BJ (cell line): ENCODE data around the gene CHST4. TPM values are rescaled to one million over a fixed set of nuclear protein-coding genes. Genes with fewer than 3 reads are reported as not detected.

Experiments used
- CTCF ChIA-PET: fragments of 350-600 bp; formaldehyde crosslinking; extraction: SDS; loops from one replicate; lab custom pipeline; 2021; ENCODE audit warnings: antibody characterized with exemption, inconsistent platforms; lab: Yijun Ruan, JAX
- POLR2A ChIA-PET: fragments of 300-600 bp; sonication (Branson Sonifier 250); formaldehyde crosslinking; extraction: SDS; loops from one replicate; lab custom pipeline; 2021; ENCODE audit warnings: antibody characterized with exemption; lab: Charles Lee
- DNase-seq: peaks from one replicate; pipeline ENCODE4 v3.0.0-alpha.2; 2011; ENCODE audit warnings: low read depth
- H3K27me3 ChIP-seq: 2 replicates; pipeline ENCODE4 v1.6.0; 2011; ENCODE audit warnings: low read length; ENCODE audit not compliant: control insufficient read depth, insufficient read depth
- H3K36me3 ChIP-seq: 2 replicates; pipeline ENCODE4 v1.5.1; 2011; ENCODE audit warnings: low read length; ENCODE audit not compliant: control insufficient read depth, insufficient read depth
- H3K4me3 ChIP-seq: 2 replicates; pipeline ENCODE4 v1.5.1; 2011; ENCODE audit warnings: low read depth, mild to moderate bottlenecking, control low read depth, low read length
- polyA minus RNA-seq: library from RNA; depleted of rRNA, polyadenylated mRNA; stranded (reverse); fragments of >200 nt; gene quantifications from 2 replicates; pipeline ENCODE4 v1.2.3, GENCODE V29; 2011; rRNA and poly(A)+ RNA removed
- polyA plus RNA-seq: library from polyadenylated mRNA; depleted of rRNA; stranded (reverse); fragments of >200 nt; gene quantifications from 2 replicates; pipeline ENCODE4 v1.2.3, GENCODE V29; 2011; rRNA removed
- TF ChIP-seq, protein P1 (sequence below): IDR thresholded peaks from 2 replicates; pipeline ENCODE4 v1.5.1; 2011; ENCODE audit warnings: low read depth, mild to moderate bottlenecking, control low read depth, inconsistent platforms, low read length, moderate library complexity; ENCODE audit not compliant: insufficient read depth

Gene CHST4
- polyA plus RNA-seq (not detected in 2 replicates), polyA minus RNA-seq (not detected in 2 replicates)

DNA sequence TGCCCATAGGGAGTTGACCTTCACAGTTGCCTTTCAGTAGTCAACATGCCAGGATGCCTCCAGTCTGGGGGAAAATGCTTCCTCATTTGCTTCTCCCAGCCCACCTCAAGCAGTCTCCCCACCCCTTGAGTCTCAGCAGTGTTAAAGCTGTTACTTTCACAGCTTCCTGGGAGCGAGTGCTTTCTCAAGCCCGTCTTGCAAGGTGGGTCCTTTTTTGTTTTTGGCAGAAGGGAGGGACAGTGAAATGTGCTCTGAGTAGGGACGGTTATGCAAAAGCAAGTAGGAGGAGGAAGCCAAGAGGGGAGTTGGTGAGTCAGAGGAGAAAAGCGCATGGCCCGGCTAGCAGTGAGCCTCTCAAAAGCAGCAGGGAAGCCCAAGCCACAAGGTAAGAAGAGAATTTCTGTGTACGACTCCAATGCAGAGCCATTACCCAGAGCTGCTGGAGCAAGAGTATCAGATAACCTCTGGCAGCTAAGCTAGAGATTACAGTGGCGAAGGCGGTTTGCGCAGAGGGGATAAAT is at the start of gene CHST4:
CHST4 (plus strand) TSS at position 316 of the 521 bp plus-strand sequence. CDS start 10,252 bp downstream, outside the sequence.
- POLR2A ChIA-PET, result no interaction called here
- H3K36me3 ChIP-seq, result no peaks in the 10 kb centered on the region
- H3K4me3 ChIP-seq, result no peak within 1 kb of the TSS
- peak; percentile 2 for DNase-seq
- CTCF ChIA-PET, result interaction anchor here (1.5 to 1.9 kb wide), 3 partner anchors 13 to 17 kb away, joined by 4 to 13 read pairs (median 4); no protein-coding TSS in a partner anchor
- TF ChIP-seq, protein P1, sequence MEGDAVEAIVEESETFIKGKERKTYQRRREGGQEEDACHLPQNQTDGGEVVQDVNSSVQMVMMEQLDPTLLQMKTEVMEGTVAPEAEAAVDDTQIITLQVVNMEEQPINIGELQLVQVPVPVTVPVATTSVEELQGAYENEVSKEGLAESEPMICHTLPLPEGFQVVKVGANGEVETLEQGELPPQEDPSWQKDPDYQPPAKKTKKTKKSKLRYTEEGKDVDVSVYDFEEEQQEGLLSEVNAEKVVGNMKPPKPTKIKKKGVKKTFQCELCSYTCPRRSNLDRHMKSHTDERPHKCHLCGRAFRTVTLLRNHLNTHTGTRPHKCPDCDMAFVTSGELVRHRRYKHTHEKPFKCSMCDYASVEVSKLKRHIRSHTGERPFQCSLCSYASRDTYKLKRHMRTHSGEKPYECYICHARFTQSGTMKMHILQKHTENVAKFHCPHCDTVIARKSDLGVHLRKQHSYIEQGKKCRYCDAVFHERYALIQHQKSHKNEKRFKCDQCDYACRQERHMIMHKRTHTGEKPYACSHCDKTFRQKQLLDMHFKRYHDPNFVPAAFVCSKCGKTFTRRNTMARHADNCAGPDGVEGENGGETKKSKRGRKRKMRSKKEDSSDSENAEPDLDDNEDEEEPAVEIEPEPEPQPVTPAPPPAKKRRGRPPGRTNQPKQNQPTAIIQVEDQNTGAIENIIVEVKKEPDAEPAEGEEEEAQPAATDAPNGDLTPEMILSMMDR, result no peak
- no peaks in the 10 kb centered on the region for H3K27me3 ChIP-seq

DNA sequence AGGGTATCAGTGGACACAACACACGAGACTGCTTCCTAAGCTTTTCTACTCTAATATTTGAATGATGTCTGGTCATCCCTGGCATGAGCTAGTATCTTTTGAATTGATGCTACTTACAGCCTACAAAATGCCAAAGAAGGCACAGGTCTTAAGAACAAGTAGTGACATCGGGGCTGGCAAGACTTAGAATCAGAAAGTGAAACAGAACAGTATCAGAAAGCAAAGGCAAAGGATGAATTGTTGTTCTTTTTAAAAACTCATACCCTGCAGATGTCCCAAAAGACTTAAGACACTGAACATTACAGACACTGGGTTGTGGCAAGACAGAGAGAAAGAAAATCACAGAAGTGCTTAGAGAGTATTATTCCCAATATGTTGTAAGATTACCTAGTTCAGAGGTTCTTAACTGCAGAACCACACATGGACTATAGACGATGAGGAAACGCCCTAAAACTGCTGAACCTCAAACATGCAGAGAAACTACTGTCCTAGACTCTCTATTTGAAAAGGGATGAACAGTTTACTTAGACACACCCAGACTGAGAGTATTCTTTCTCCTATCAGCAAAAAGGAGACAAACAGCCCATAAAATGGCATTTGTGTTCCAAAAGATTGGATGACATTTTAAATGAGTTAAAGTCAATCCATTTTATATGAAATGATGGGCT is 49.6 kb upstream of the CHST4 start:
- ChIA-PET POLR2A (no interaction called here), CTCF (no interaction called here)
- DNase-seq, result no peak
- Histone ChIP-seq H3K27me3 (no peaks in the 10 kb centered on the region), H3K36me3 (peaks cover 4% of the 10 kb centered on the region), H3K4me3 (no peak overlapping the region)
- TF ChIP-seq, protein P1, result no peak

DNA sequence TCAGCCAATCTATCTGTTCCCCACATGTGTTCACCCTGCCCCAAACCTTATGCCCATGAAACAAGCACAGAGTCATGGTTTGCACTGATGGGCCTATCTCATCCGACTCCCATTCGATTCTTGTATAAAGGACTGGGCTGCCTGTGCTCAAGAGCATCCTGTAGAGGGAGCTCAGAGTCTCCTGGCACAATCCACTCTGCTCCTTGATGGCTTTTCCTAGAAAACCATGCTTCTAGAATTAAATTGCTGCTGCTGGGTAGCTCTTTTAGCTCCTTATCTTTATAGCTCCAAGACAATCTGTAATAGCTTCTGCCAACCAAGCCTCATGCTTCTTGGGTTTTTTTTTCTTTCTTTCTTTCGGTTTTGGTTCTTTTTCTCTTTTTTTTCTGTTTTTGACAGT is 46.8 kb upstream of the CHST4 start:
- DNase-seq, result no peak
- TF ChIP-seq, protein P1, result peak; percentile 50
- no peak overlapping the region for H3K4me3 ChIP-seq
- POLR2A ChIA-PET, result no interaction called here
- no peaks in the 10 kb centered on the region for H3K27me3 ChIP-seq
- peaks cover 4% of the 10 kb centered on the region for H3K36me3 ChIP-seq
- CTCF ChIA-PET, result interaction anchor here (0.6 kb wide), 1 partner anchor 708 kb away, joined by 4 read pairs; no protein-coding TSS in a partner anchor

DNA sequence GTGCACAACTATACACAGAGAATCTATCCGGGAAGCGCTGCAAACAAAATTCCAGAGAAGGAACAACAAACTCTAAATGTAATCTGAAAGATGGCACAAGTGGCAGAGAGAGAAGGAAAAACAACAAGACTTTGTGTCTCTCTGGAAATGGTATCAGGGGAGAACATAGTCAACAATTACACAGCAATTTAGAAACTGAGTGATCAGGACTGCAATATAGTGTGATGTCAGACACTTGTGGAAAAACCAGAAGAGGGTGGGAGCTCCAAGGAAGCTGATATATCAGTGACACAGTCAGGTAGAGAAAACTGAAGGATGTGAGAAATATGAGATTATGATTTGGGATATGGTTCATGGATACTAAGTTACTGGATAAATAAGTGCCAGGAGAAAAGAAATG is 45.3 kb upstream of the CHST4 start:
- Histone ChIP-seq H3K4me3 (no peak overlapping the region), H3K27me3 (no peaks in the 10 kb centered on the region), H3K36me3 (peaks cover 4% of the 10 kb centered on the region)
- ChIA-PET CTCF (interaction anchor here (0.8 to 1.2 kb wide), 2 partner anchors 28 to 69 kb away, joined by 3 to 5 read pairs; no protein-coding TSS in a partner anchor), POLR2A (no interaction called here)
- no peak for DNase-seq
- TF ChIP-seq, protein P1, result no peak

DNA sequence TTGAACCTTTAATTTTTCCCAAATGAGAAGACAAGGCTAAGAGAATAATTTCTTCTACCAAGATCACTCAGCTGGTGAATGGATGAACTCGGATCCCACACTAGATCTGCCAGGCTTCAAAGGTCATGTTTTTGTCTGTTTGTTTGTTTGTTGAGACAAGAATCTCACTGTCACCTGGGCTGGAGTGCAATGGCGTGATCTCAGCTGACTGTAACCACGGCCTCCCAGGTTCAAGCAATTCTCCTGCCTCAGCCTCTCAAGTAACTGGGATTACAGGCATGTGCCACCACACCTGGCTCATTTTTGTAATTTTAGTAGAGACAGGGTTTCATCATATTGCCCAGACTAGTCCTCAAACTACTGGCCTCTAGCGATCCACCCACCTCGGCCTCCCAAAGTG is 43.7 kb upstream of the CHST4 start:
- H3K36me3 ChIP-seq, result no peaks in the 10 kb centered on the region; the same call in 1 of the 2 replicates
- no peak overlapping the region for H3K4me3 ChIP-seq
- CTCF ChIA-PET, result interaction anchor here (0.9 kb wide), 1 partner anchor 17 kb away, joined by 5 read pairs; no protein-coding TSS in a partner anchor
- TF ChIP-seq, protein P1, result no peak
- H3K27me3 ChIP-seq, result no peaks in the 10 kb centered on the region
- no peak for DNase-seq
- POLR2A ChIA-PET, result no interaction called here
